Astrocyte of the cerebellum (primary cell): ENCODE data around the gene GALNT1.

Experiments used
- DNase-seq: peaks from one replicate; pipeline ENCODE4 v3.0.0-alpha.2; 2011; ENCODE audit warnings: low read depth
- H3K4me3 ChIP-seq: 2 replicates; pipeline ENCODE4 v1.5.1; 2011; ENCODE audit warnings: mild to moderate bottlenecking, low read depth, low read length, moderate library complexity
- in situ Hi-C: cut with HindIII; loops from 2 replicates; pipeline ENCODE4 v1.10.0; 2017; ENCODE audit warnings: low sequenced_read_pairs
- TF ChIP-seq, protein P1 (sequence below): IDR thresholded peaks from 2 replicates; pipeline ENCODE4 v1.5.1; 2012; ENCODE audit warnings: low read length, low read depth, moderate library complexity, mild to moderate bottlenecking; ENCODE audit errors: missing control alignments

GALNT1 gene

DNA sequence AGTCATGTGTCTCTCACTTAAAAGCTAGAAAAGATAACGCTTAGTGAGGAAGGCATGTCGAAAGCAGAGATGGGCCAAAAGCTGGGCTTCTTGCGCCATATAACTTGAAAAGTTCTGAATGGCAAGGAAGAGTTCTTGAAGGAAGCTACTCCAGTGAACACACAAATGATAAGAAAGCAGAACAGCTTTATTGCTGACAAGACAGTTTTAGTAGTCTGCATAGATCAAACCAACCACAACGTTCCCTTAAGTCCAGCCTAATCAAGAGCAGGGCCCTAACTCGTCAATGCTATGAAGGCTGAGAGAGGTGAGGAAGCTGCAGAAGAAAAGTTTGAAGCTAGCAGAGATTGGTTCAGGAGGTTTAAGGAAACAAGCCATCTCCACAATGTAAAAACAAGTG lies 55.7 kb downstream of the GALNT1 start:
- no peak overlapping the region for H3K4me3 ChIP-seq
- TF ChIP-seq, protein P1, sequence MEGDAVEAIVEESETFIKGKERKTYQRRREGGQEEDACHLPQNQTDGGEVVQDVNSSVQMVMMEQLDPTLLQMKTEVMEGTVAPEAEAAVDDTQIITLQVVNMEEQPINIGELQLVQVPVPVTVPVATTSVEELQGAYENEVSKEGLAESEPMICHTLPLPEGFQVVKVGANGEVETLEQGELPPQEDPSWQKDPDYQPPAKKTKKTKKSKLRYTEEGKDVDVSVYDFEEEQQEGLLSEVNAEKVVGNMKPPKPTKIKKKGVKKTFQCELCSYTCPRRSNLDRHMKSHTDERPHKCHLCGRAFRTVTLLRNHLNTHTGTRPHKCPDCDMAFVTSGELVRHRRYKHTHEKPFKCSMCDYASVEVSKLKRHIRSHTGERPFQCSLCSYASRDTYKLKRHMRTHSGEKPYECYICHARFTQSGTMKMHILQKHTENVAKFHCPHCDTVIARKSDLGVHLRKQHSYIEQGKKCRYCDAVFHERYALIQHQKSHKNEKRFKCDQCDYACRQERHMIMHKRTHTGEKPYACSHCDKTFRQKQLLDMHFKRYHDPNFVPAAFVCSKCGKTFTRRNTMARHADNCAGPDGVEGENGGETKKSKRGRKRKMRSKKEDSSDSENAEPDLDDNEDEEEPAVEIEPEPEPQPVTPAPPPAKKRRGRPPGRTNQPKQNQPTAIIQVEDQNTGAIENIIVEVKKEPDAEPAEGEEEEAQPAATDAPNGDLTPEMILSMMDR: no peak
- in situ Hi-C loops: no loop called here
- no peak for DNase-seq

DNA sequence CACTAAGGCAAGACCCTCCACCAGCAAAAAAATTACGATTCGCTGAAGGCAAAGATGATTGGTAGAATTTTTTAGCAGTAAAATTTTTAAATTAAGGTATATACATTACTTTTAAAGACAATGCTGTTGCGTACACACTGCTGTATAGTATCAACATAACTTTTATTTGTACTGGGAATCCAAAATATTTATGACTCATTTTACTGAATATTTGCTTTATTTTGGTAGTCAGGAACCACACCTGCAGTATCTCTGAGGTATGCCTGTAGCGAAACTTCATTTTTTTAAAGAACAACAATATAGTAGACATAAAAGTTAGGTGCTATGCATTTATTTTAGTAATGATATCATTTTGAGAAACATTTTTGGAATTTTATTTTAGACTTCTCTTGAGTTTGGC lies 57.8 kb downstream of the GALNT1 start:
- TF ChIP-seq, protein P1: no peak
- in situ Hi-C loops: no loop called here
- no peak for DNase-seq

DNA sequence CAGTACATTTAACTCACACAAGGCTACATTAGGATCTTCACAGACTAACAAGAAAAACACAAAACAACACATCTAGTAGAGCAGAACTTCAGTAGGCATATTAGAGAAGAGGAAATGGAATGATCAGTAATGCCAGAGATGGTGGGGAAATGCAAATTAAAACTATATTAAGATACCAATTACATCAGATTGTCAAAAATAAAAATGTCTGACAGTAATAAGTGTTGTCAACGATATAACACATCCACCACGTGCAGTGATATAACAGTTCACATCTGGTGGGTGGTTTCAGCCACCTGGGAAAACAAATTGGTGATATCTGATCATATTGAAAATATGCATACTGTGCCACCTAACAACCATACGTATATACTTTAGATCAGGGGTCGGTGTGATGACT lies 59.9 kb downstream of the GALNT1 start:
- TF ChIP-seq, protein P1: no peak
- in situ Hi-C loops: no loop called here
- H3K4me3 ChIP-seq: no peak overlapping the region
- no peak for DNase-seq

More for the DNA sequence above, 57.8 kb downstream of the GALNT1 start:
- no peak overlapping the region for H3K4me3 ChIP-seq

DNA sequence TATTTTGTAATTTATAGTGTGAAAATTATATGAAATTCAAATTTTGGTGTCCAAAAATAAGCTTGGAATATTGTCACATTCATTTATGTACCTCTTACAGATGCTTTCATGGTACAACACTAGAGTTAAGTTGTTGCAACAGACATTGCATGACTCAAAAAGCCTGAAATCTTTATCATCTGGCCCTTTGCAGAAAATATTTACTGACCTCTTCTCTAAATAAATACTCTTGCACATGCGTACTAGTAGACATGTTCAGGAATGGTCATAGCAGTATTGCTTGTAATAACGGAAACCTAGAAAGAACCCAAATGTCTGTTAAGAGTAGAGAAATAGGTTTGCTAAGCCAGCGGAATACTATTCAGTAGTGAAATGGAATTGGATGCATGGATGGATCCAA lies 60.4 kb downstream of the GALNT1 start:
- no peak overlapping the region for H3K4me3 ChIP-seq
- in situ Hi-C loops: no loop called here
- TF ChIP-seq, protein P1: no peak
- no peak for DNase-seq

DNA sequence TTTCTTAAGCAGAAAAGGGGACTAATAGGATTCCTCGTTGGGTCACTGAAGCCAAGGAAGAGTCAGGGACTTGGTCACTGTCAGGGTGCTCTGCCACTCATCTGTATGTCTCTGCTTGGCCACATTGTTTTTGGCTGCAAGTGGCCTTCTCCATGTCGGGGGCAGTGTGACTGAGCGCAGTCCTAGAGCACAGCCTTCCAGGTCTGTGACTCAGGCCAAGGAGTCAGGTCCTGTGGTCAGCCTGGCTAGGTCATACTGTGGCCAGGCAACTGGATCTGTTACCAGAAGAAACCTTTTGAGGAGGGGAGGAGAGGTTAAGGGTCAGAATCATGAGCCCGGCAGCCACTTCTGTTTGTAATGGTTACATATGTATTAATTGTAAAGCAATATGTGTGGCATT lies 61.3 kb downstream of the GALNT1 start:
- DNase-seq: no peak
- no peak overlapping the region for H3K4me3 ChIP-seq
- TF ChIP-seq, protein P1: no peak
- in situ Hi-C loops: no loop called here

DNA sequence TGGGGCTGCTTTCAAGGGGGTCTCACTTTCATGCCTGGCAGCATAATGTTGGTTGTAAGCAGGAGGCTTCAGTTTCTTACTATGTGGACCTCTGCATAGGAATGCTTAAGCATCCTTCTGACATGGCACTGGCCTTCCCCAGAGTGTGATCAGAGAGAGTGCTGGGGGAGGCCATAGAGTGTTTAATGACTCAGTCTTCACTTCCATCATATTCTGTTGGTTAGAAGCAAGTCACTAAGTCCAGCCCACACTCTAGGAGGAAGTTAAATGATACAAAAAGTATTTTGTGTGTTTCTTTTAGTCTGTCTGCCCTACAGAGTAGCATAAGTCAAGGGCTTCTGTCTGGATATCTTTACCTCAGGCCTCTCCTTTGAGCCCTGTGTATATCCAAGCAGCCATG lies 64.9 kb downstream of the GALNT1 start:
- in situ Hi-C loops: no loop called here
- no peak for DNase-seq

More for the DNA sequence above, 64.9 kb downstream of the GALNT1 start:
- H3K4me3 ChIP-seq: no peak overlapping the region
- TF ChIP-seq, protein P1: no peak
